ENCODE results near the gene KRT23. TPM values are rescaled to one million over a fixed set of nuclear protein-coding genes. Genes with fewer than 3 reads are reported as not detected.

The KRT23 gene
- total RNA-seq, 4 donors from 2014 or later: not detected

GRCh38 chr17:40910441-40910841 is 27.0 kb downstream of the KRT23 start:
- TF ChIP-seq CTCF (IDR thresholded peaks at IDR 0.05; ENCODE audit: low read depth): no peak

- no peak for TF ChIP-seq CTCF (IDR thresholded peaks at IDR 0.05; ENCODE audit: low read depth)
These were observed 27.7 kb downstream of the KRT23 start for GRCh38 chr17:40909755-40910154.

- TF ChIP-seq CTCF (IDR thresholded peaks at IDR 0.05; ENCODE audit: low read depth): no peak
These were observed 28.1 kb downstream of the KRT23 start for GRCh38 chr17:40909351-40909750.

GRCh38 chr17:40906613-40907012 is 30.8 kb downstream of the KRT23 start:
- no peak for TF ChIP-seq CTCF (IDR thresholded peaks at IDR 0.05; ENCODE audit: low read depth)

GRCh38 chr17:40905370-40905769 is 32.1 kb downstream of the KRT23 start:
- no peak for TF ChIP-seq CTCF (IDR thresholded peaks at IDR 0.05; ENCODE audit: low read depth)

GRCh38 chr17:40903129-40903847 is 34.2 kb downstream of the KRT23 start:
- no peak for TF ChIP-seq CTCF (IDR thresholded peaks at IDR 0.05; ENCODE audit: low read depth)

GRCh38 chr17:40902498-40902897 is 34.9 kb downstream of the KRT23 start:
- no peak for TF ChIP-seq CTCF (IDR thresholded peaks at IDR 0.05; ENCODE audit: low read depth)
